Effector memory CD4-positive, alpha-beta T cell (primary cell): ENCODE results near the gene BRAF.
"Not testable (repeated sequence)": the region's sequence is repeated elsewhere in the genome, so short reads cannot be mapped to it uniquely, and the experiment has no call there.

Experiments
- DNase-seq, 3 donors: peaks; one replicate each; pipeline ENCODE4 v3.0.0-alpha.2; 2020
- H3K27ac ChIP-seq: 2 replicates; pipeline ENCODE4 v1.7.0; 2013; ENCODE audit warnings: mild to moderate bottlenecking, low read length, moderate library complexity; ENCODE audit not compliant: insufficient read depth, poor library complexity, severe bottlenecking
- H3K27me3 ChIP-seq: replicated peaks from 2 replicates; pipeline ENCODE4 v1.7.0; 2013; ENCODE audit warnings: mild to moderate bottlenecking, low read length; ENCODE audit not compliant: insufficient read depth, control insufficient read depth, poor library complexity, severe bottlenecking
- H3K36me3 ChIP-seq: 2 replicates; pipeline ENCODE4 v1.7.0; 2013; ENCODE audit warnings: mild to moderate bottlenecking, low read length, moderate library complexity; ENCODE audit not compliant: control insufficient read depth, insufficient read depth
- H3K4me1 ChIP-seq: 2 replicates; pipeline ENCODE4 v1.7.0; 2013; ENCODE audit warnings: low read length, mild to moderate bottlenecking; ENCODE audit not compliant: control insufficient read depth, insufficient read depth, poor library complexity, severe bottlenecking
- H3K4me3 ChIP-seq: 2 replicates; pipeline ENCODE4 v1.7.0; 2013; ENCODE audit warnings: low read length, low read depth, mild to moderate bottlenecking; ENCODE audit not compliant: insufficient read depth, poor library complexity, severe bottlenecking
- H3K9me3 ChIP-seq: 2 replicates; pipeline ENCODE4 v1.7.0; 2013; ENCODE audit warnings: mild to moderate bottlenecking, low read length, moderate library complexity; ENCODE audit not compliant: control insufficient read depth

The BRAF gene

DNA sequence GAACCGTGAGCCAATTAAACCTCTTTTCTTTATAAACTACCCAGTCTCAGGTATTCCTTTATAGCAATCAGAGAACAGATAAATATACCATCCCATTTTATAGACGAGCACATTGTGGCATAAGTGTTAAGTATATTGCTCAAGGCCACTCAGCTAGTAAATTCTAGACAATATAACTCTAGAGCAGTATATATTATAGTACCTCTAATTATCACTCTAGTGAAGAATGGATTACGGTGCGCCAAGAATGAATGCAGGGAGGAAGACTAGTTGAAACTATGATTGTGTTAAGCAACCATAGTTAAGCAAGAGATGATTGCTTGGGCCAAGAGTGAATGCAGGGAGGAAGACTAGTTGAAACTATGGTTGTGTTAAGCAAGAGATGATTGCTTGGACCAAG lies 60.9 kb downstream of the BRAF start:
- Histone ChIP-seq H3K4me3 (no peak overlapping the region), H3K36me3 (no peaks in the 10 kb centered on the region), H3K27ac (no peak overlapping the region), H3K9me3 (no peaks in the 10 kb centered on the region), H3K4me1 (no peaks in the 10 kb centered on the region), H3K27me3 (no peaks in the 10 kb centered on the region)
- DNase-seq = no peak

- no peaks in the 10 kb centered on the region for H3K36me3 ChIP-seq
- H3K4me3 ChIP-seq = no peak overlapping the region
- no peaks in the 10 kb centered on the region for H3K4me1 ChIP-seq
- no peaks in the 10 kb centered on the region for H3K27me3 ChIP-seq
- DNase-seq = no peak
- H3K27ac ChIP-seq = no peak overlapping the region
- no peaks in the 10 kb centered on the region for H3K9me3 ChIP-seq
These were observed 61.5 kb downstream of the BRAF start for GRCh38 chr7:140863184-140863583.

GRCh38 chr7:140857048-140857447 lies 67.7 kb downstream of the BRAF start:
- no peaks in the 10 kb centered on the region for H3K4me1 ChIP-seq
- no peaks in the 10 kb centered on the region for H3K9me3 ChIP-seq
- DNase-seq = no peak
- no peaks in the 10 kb centered on the region for H3K36me3 ChIP-seq
- H3K27me3 ChIP-seq = no peaks in the 10 kb centered on the region
- no peak overlapping the region for H3K27ac ChIP-seq
- H3K4me3 ChIP-seq = no peak overlapping the region

- H3K4me1 ChIP-seq = no peaks in the 10 kb centered on the region
- no peak overlapping the region for H3K27ac ChIP-seq
- H3K9me3 ChIP-seq = no peaks in the 10 kb centered on the region
- no peaks in the 10 kb centered on the region for H3K27me3 ChIP-seq
- peaks cover 3% of the 10 kb centered on the region for H3K36me3 ChIP-seq
- no peak overlapping the region for H3K4me3 ChIP-seq
- DNase-seq = no peak
These were observed 83.5 kb downstream of the BRAF start for GRCh38 chr7:140841166-140841715.

GRCh38 chr7:140831724-140832123 lies 93.0 kb downstream of the BRAF start:
- H3K4me1 ChIP-seq = no peaks in the 10 kb centered on the region
- no peak for DNase-seq
- no peak overlapping the region for H3K27ac ChIP-seq
- H3K36me3 ChIP-seq = peaks cover 18% of the 10 kb centered on the region
- H3K27me3 ChIP-seq = no peaks in the 10 kb centered on the region
- no peaks in the 10 kb centered on the region for H3K9me3 ChIP-seq
- H3K4me3 ChIP-seq = no peak overlapping the region

- no peaks in the 10 kb centered on the region for H3K27me3 ChIP-seq
- no peak overlapping the region for H3K27ac ChIP-seq
- no peak overlapping the region for H3K4me3 ChIP-seq
- peaks cover 18% of the 10 kb centered on the region for H3K36me3 ChIP-seq
- H3K9me3 ChIP-seq = no peaks in the 10 kb centered on the region
- no peaks in the 10 kb centered on the region for H3K4me1 ChIP-seq
- no peak for DNase-seq
These were observed 95.0 kb downstream of the BRAF start for GRCh38 chr7:140829720-140830119.

GRCh38 chr7:140828741-140829140 lies 96.0 kb downstream of the BRAF start:
- H3K27ac ChIP-seq = no peak overlapping the region
- no peaks in the 10 kb centered on the region for H3K4me1 ChIP-seq
- H3K36me3 ChIP-seq = peaks cover 10% of the 10 kb centered on the region
- no peaks in the 10 kb centered on the region for H3K27me3 ChIP-seq
- no peak overlapping the region for H3K4me3 ChIP-seq
- no peaks in the 10 kb centered on the region for H3K9me3 ChIP-seq
- no peak for DNase-seq

- DNase-seq, H3K27ac ChIP-seq, H3K36me3 ChIP-seq, H3K9me3 ChIP-seq, H3K4me1 ChIP-seq, H3K27me3 ChIP-seq, H3K4me3 ChIP-seq: not testable (repeated sequence)
These were observed 107.3 kb downstream of the BRAF start for GRCh38 chr7:140817383-140817782.

GRCh38 chr7:140810830-140811556 lies 113.7 kb downstream of the BRAF start:
- Histone ChIP-seq H3K9me3 (no peaks in the 10 kb centered on the region), H3K4me1 (no peaks in the 10 kb centered on the region), H3K27ac (no peak overlapping the region), H3K4me3 (no peak overlapping the region), H3K27me3 (no peaks in the 10 kb centered on the region), H3K36me3 (no peaks in the 10 kb centered on the region)
- DNase-seq = peak; percentile 13 to 47 (median 21)

GRCh38 chr7:140810385-140810784 lies 114.3 kb downstream of the BRAF start:
- no peak overlapping the region for H3K4me3 ChIP-seq
- no peaks in the 10 kb centered on the region for H3K4me1 ChIP-seq
- H3K36me3 ChIP-seq = peaks cover 3% of the 10 kb centered on the region
- no peak for DNase-seq
- H3K27ac ChIP-seq = no peak overlapping the region
- no peaks in the 10 kb centered on the region for H3K27me3 ChIP-seq
- H3K9me3 ChIP-seq = no peaks in the 10 kb centered on the region
